H1 (cell line): Measurements from ENCODE around the gene NRXN2. TPM values are rescaled to one million over a fixed set of nuclear protein-coding genes. Genes with fewer than 3 reads are reported as not detected.

Experiments
- JUND ChIP-seq: IDR thresholded peaks from 2 replicates; pipeline ENCODE4 v1.6.1; 2011; ENCODE audit warnings: mild to moderate bottlenecking, improper control_type of control experiment, low read length
- POLR2A ChIP-seq, 2 experiments: IDR thresholded peaks; 1 replicate in 1 of 2; 2 replicates in 1 of 2; pipeline ENCODE4 v1.6.1; 2011; ENCODE audit warnings: low read depth in 2 of 2, low read length in 2 of 2, mild to moderate bottlenecking in 2 of 2; ENCODE audit errors: control extremely low read depth in 1 of 2
- polyA plus RNA-seq, 7 experiments: library from polyadenylated mRNA; depleted of rRNA in 3 of 7; stranded (reverse) in 5 of 7; unstranded in 2 of 7; fragments of >200 nt in 5 of 7; fragments of 200-250 nt in 2 of 7; gene quantifications; 1 replicate in 5 of 7; 2 replicates in 1 of 7; 4 replicates in 1 of 7; pipeline versions ENCODE4 v1.2.1 to v1.2.3, GENCODE V29; 2011 to 2013; ENCODE audit warnings: missing spikeins in 2 of 7, mixed read lengths in 2 of 7
- total RNA-seq: library from RNA; stranded (reverse); fragmentation: NEBNext Ultra II Directional; extraction: Animal tissue kit (Norgen Biotek cat#: 25700); gene quantifications from 2 replicates; pipeline ENCODE4 v1.2.1, GENCODE V29; 2021

NRXN2 gene
- total and polyA plus RNA-seq, 2 of the 8 experiments (the other 6 are each of a cell fraction or from before 2014, with no cell fraction given): 1.3 to 11.5 TPM

DNA sequence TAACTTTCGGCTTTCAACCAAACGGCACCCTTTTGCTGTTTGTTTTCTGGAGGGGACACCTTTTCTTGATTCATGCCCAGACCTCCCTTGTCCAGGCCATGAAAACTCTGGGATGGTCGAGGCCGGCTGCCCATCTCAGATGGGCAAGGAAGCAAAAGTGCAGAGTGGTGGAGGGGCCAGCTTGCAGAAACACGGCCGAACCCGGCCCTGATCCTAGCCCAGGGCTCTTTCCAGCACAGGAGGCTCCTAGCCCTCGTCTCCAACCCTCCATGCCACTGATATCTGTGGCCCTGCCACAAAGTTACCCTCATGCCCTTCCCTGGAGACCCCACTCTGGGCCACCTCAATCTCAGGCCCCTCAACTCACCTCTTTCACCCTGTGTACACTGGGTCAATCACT is 150.9 kb downstream of the NRXN2 start (continued):
- TF ChIP-seq POLR2A (IDR thresholded peaks at IDR 0.05; ENCODE audit: control extremely low read depth in 1 of 2, low read depth in 2 of 2, low read length in 2 of 2) (no peak), JUND (no peak)
